Stimulated activated CD4-positive, alpha-beta T cell treated with anti-CD3 and anti-CD28 coated beads, Interleukin-4, amount 100 ng/mL, for 4 hours (primary cell): ENCODE results near the gene COL6A5.

ENCODE experiments used
- DNase-seq, 2 experiments: peaks; one replicate each; pipeline ENCODE4 v3.0.0-alpha.2; 2020

The COL6A5 gene

GRCh38 chr3:130456540-130456939 lies 111.1 kb downstream of the COL6A5 start:
- DNase-seq: no peak

GRCh38 chr3:130457671-130458070 lies 112.2 kb downstream of the COL6A5 start:
- DNase-seq: no peak

DNA sequence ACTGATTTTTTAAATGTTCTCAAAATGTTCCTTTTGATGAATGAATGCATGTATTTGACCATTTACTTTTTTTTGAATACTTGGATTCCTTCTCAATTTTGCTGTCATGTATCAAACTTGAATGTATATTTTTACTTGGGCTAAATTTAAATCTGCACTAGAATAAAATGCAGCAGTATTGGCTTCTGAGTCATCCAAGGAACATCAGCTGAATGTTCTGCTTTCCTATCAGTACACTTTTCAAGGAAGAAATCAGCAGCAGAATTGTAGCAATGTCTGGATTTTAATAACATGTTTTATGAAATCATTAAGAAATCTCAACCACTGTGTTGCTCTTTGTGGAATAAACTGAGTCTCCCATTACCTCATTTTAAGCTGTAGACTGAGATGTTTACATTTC lies 114.5 kb downstream of the COL6A5 start:
- DNase-seq: no peak

GRCh38 chr3:130462089-130462488 lies 116.6 kb downstream of the COL6A5 start:
- no peak for DNase-seq

DNA sequence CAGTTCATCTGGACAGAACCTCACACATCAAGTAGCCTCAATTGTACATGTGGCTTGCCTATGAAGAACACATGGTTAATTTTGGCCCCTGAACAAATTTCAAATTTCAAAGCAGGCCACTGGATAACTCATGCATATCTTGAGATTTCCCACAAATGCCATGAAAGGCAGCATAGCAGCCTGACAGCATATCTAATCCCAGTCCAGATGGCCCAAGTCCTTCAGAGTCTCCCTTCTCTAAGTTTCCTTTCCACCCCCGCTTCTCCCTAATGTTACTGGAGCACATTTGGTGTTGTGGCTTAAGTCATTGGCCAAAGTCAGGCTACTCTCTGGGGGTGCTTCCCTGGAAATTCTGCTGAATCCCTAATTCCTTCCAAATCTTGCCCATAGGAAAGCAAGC lies 117.7 kb downstream of the COL6A5 start:
- DNase-seq: no peak

DNA sequence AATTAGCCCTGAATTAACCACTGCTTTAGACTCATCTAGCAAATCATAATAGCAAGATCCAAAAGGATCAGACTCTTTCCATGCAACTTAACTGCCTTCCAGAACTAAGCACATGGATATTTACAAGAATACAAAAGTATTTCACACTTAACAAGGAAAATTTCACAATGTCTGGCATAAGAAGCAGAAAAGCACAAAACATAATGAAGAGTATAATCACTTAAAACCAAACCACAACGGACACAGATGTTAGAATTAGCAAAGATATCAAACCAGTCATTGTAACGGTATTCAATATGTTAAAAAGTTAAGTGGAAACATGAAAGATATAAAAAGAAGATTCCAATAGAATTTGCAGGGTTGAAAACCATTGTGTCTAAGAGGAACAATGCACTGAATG lies 120.0 kb downstream of the COL6A5 start:
- no peak for DNase-seq

GRCh38 chr3:130468311-130468710 lies 122.8 kb downstream of the COL6A5 start:
- no peak for DNase-seq

GRCh38 chr3:130470126-130470525 lies 124.7 kb downstream of the COL6A5 start:
- DNase-seq: no peak

DNA sequence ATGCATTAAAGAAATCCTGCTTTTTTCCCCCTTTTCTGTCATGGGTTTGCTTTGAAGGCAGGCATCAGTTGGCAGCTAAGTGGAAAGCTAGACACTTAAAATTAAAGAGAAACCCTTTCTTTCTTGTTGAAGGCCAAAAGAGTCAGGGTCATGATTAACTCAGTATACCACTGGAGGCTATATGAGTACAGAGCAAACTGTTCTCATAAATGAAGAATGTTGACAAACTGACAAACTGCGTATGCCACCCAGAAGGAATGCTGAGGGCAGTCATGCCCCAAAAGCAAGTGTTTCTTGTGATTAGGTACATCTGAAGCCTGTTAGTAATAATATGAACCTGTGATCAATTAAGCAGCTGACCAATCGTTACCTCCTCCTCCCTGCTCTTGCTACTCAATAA lies 127.9 kb downstream of the COL6A5 start:
- no peak for DNase-seq

GRCh38 chr3:130480736-130481135 lies 135.3 kb downstream of the COL6A5 start:
- no peak for DNase-seq

DNA sequence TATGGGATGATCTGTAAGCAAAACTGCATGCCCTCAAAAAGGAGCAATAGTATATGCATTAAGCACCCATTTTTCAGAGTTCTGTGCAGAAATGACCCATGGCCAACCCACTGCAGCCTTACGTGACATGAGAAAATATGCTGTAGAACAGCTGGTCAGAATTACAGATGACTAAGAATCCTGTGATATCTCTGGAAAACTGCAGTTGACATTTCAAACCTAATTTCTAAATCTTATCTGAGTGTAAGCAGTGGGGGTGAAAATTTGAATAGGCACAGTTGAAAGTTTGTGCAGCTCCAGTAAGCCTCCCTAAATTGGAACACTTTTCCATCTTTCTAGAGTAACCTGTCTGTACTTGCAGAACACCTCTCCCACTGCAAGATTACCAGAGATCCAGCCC lies 142.8 kb downstream of the COL6A5 start:
- no peak for DNase-seq

GRCh38 chr3:130488769-130489450 lies 143.4 kb downstream of the COL6A5 start:
- DNase-seq: no peak

DNA sequence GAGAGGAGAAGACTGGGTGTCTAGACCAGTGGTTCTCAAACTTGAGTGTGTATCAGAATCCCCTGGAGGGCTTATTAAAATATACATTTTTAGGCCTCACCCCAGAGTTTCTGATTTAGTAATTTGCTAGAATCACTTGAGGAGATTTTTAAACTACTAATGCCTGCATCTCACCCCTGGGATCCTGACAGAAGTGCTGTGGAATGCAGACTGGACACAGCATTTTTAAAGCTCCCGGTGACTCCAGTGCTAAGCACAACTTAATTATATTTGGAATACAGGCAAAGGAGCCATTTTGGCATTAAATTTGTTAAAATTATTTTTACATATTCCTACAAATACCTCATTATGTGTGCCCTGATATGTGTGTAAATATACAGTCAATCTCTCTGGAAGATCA lies 144.8 kb downstream of the COL6A5 start:
- DNase-seq: no peak

DNA sequence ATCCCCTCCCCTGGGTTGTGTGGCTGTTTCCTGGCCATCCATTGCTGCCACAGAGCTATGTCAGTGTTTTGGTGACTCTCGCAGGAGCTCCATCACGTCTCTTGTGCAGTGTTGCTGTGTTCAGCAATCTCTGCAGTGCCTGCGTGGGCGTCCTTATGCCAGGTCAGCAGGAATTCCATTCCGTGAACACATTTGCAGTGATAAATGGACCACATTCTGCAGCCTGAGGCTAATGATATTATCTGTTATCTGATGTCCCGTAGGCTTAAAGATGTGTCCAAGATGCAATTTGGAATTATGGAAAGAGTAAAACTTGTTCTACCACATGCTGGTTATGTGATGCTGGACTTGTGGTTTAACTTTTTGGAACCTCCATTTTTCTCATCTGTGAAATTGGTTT lies 146.0 kb downstream of the COL6A5 start:
- DNase-seq: no peak

- no peak for DNase-seq
Measured at GRCh38 chr3:130504701-130505100, 159.2 kb downstream of the COL6A5 start.

- DNase-seq: no peak
Measured at GRCh38 chr3:130506031-130506430, 160.6 kb downstream of the COL6A5 start.

DNA sequence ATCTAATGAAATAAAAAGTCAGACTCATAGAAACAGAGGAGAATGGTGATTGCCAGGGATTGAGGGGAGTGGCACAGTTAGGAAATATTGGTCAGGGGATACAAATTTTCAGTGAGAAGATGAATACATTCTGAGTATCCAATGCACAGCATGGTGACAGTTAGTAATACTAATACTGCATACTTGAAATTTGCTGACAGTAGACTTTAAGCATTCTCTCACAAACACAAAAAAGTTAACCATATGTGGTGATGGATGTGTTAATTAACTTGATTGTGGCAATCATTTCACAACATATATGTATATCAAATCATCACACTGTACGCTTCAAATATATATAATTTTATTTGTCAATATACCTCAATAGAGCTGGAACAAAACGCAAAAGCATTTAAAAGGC lies 162.3 kb downstream of the COL6A5 start:
- no peak for DNase-seq

DNA sequence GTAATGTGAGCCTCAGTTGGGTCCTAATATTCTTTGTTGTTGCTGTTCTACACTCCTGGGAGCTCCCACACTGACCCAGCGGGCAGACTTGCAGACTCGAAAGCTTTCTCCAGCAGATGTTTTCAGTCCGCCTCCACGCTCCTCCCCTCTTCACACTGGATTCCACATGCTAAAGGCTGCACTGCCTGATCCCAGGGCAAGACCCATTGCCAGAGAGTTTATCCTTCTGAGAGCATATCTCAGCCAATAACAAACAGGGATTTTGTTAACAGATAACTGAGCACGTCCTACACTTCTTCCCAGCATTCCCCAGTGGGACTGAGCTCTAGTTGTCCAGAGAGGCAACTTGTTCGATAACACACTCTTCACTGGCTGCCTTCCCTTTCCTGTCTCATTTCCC lies 163.5 kb downstream of the COL6A5 start:
- no peak for DNase-seq

- no peak for DNase-seq
Measured at GRCh38 chr3:130514681-130515080, 169.2 kb downstream of the COL6A5 start.

DNA sequence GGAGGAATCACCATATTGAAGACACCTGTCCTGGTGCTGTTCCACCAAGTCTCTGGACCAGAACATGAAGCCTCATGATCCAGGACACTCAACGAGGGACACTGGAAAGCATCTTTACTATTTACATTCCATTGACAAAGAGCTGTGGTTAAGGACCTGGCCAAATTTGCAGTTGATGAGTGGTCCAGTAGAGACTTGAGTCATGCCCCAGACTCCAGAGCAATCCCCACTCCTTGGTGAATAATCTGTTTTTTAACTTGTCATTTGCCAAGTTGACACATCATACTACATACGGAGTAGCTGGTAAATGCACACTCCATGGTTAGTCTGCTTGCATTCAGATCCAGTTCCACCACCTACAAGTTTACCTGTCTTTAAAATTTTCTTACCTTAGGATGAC lies 170.3 kb downstream of the COL6A5 start:
- no peak for DNase-seq

DNA sequence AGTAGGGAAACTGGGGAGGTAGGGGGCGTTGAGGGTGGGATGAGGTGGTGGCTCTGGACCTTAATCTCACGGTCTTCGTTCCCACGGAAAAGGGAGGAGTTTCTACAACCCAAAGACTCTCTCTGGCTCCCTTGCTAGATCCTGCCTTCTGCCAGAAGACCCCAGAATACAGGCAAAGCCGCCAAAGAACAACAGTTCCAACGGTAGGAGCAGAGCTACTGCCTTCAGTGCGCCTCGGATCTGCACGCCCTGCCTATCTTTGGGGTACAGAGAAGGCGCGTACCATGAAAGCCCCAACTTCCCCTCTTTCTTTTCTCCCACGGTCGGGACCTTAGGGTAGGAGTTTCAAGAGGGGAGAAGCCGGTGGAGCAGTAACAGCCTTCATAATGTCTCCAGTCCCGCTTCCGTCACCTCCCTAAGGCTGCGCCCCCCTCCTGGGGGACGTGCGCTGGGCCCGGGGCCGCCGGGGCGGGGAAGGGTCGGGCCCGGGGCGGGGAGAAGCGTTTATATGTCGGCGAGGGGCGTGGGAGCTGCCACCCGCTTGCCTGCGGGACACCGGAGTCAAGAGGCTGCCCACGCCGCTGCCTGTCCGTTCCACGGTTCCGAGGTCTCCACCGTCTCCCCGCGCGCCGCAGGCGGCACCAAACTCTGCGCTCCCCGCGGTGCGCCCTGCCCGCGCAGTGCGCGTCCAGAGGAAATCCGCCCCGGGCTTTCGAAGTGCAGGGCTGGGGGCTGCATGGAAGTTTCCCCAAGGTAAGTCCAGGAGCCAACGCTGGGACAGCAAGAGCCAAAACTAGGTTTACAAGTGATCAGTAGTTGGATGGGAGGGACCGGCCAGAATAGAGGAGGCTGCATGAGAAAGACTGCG lies 171.4 kb downstream of the COL6A5 start, which contains the start of gene COL6A6:
TSS of gene COL6A6 (plus strand) at position 533 of the 868 bp plus-strand sequence. CDS start 43,188 bp downstream, outside the sequence.
- no peak for DNase-seq

DNA sequence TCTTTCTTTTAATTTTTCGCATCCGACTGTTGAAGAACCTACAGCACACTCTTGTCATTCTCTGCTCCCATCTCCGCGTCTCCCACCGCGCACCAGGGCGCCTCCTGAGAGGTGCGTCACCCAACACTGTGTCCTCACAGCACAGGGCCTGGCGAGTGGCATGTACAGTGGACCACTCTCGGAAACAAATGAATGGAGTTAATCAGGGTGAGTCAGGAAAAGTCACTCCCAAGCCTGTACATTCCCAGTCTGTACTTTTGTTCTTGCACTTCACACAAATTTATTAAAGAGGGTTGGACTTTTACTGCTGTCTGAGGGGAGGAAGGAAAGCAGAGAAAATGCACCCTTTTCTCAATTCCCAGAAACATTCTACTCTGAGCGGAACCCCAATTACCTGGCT lies 172.1 kb downstream of the COL6A5 start:
- no peak for DNase-seq

- no peak for DNase-seq
Measured at GRCh38 chr3:130519754-130520153, 174.3 kb downstream of the COL6A5 start.

- DNase-seq: no peak
Measured at GRCh38 chr3:130522399-130522798, 176.9 kb downstream of the COL6A5 start.
